Measurements from ENCODE around the gene FZD2.

DNA sequence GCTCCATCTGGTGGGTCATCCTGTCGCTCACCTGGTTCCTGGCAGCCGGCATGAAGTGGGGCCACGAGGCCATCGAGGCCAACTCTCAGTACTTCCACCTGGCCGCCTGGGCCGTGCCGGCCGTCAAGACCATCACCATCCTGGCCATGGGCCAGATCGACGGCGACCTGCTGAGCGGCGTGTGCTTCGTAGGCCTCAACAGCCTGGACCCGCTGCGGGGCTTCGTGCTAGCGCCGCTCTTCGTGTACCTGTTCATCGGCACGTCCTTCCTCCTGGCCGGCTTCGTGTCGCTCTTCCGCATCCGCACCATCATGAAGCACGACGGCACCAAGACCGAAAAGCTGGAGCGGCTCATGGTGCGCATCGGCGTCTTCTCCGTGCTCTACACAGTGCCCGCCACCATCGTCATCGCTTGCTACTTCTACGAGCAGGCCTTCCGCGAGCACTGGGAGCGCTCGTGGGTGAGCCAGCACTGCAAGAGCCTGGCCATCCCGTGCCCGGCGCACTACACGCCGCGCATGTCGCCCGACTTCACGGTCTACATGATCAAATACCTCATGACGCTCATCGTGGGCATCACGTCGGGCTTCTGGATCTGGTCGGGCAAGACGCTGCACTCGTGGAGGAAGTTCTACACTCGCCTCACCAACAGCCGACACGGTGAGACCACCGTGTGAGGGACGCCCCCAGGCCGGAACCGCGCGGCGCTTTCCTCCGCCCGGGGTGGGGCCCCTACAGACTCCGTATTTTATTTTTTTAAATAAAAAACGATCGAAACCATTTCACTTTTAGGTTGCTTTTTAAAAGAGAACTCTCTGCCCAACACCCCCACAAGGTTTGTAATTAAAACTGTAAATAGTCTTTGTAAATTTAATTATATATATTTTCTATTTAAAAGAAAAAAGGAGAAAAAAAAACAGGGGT, 1.7 kb downstream of the FZD2 start:
- TF ChIP-seq TAF1 (IDR thresholded peaks at IDR 0.05; ENCODE audit: borderline replicate concordance, low read depth, low read length) (no peak), POLR2A (IDR thresholded peaks at IDR 0.05; ENCODE audit: low read depth, low read length) (no peak), POLR2AphosphoS5 (IDR thresholded peaks at IDR 0.05; ENCODE audit: low read depth, low read length) (no peak)
